Keratinocyte (primary cell): Measurements from ENCODE around the gene ACTG1. TPM values are rescaled to one million over a fixed set of nuclear protein-coding genes. Genes with fewer than 3 reads are reported as not detected.

Experiments used
- DNase-seq: peaks from one replicate; pipeline ENCODE4 v3.0.0-alpha.2; 2011; ENCODE audit warnings: low read depth, missing footprints, low spot score
- FAIRE-seq: peaks from 2 replicates; lab custom pipeline; 2011; peaks lifted over from hg19 to GRCh38; lab: Jason Lieb, UNC
- H2AFZ ChIP-seq: 2 replicates; pipeline ENCODE4 v1.6.0; 2012; ENCODE audit warnings: low read length, control low read depth, inconsistent platforms; ENCODE audit not compliant: control insufficient read depth
- H3K27ac ChIP-seq: 2 replicates; pipeline ENCODE4 v1.5.1; 2011; ENCODE audit warnings: low read length; ENCODE audit not compliant: control insufficient read depth, insufficient read depth
- H3K27me3 ChIP-seq: 3 replicates; pipeline ENCODE4 v1.6.0; 2011; ENCODE audit warnings: low read length; ENCODE audit not compliant: control insufficient read depth, insufficient read depth; ENCODE audit errors: extremely low read depth
- H3K36me3 ChIP-seq, 2 experiments: 2 replicates in 1 of 2; 3 replicates in 1 of 2; pipeline ENCODE4 v1.5.1; 2011; ENCODE audit warnings: low read length in 2 of 2, mild to moderate bottlenecking in 1 of 2; ENCODE audit not compliant: control insufficient read depth in 2 of 2, insufficient read depth in 2 of 2; ENCODE audit errors: extremely low read depth in 1 of 2
- H3K4me1 ChIP-seq: 3 replicates; pipeline ENCODE4 v1.5.1; 2011; ENCODE audit warnings: low read length; ENCODE audit not compliant: control insufficient read depth, insufficient read depth; ENCODE audit errors: extremely low read depth
- H3K4me2 ChIP-seq: 3 replicates; pipeline ENCODE4 v1.6.0; 2011; ENCODE audit warnings: low read depth, low read length; ENCODE audit not compliant: control insufficient read depth, insufficient read depth; ENCODE audit errors: extremely low read depth
- H3K4me3 ChIP-seq, 3 experiments: fragments of 200-600 bp in 1 of 3; sonication (generic) in 1 of 3; 2 replicates in 2 of 3; 3 replicates in 1 of 3; pipeline ENCODE4 v1.5.1; 2011 to 2016; ENCODE audit warnings: low read length in 3 of 3, mild to moderate bottlenecking in 3 of 3, control low read depth in 2 of 3, inconsistent platforms in 1 of 3, low read depth in 1 of 3, mixed read lengths in 1 of 3, mixed run types in 1 of 3, moderate library complexity in 1 of 3; ENCODE audit not compliant: control insufficient read depth in 2 of 3, insufficient read depth in 2 of 3; ENCODE audit errors: extremely low read depth in 1 of 3
- H3K79me2 ChIP-seq: 2 replicates; pipeline ENCODE4 v1.6.0; 2012; ENCODE audit warnings: low read length; ENCODE audit not compliant: control insufficient read depth, insufficient read depth
- H3K9ac ChIP-seq: 3 replicates; pipeline ENCODE4 v1.6.0; 2011; ENCODE audit warnings: low read length; ENCODE audit not compliant: control insufficient read depth, insufficient read depth; ENCODE audit errors: extremely low read depth
- H3K9me1 ChIP-seq: 3 replicates; pipeline ENCODE4 v1.6.0; 2011; ENCODE audit warnings: low read length; ENCODE audit not compliant: control insufficient read depth, insufficient read depth; ENCODE audit errors: extremely low read depth
- H3K9me3 ChIP-seq: 2 replicates; pipeline ENCODE4 v1.5.1; 2012; ENCODE audit warnings: low read depth, low read length; ENCODE audit not compliant: control insufficient read depth
- H4K20me1 ChIP-seq: 3 replicates; pipeline ENCODE4 v1.6.0; 2011; ENCODE audit warnings: low read length; ENCODE audit not compliant: control insufficient read depth, insufficient read depth; ENCODE audit errors: extremely low read depth
- CTCF ChIP-seq, 3 experiments: IDR thresholded peaks in 1 of 3; conservative IDR thresholded peaks in 1 of 3; optimal IDR thresholded peaks in 1 of 3; 2 replicates in 2 of 3; 3 replicates in 1 of 3; pipeline versions ENCODE3 to v1.5.1; 2011; ENCODE audit warnings: low read length in 3 of 3, mild to moderate bottlenecking in 3 of 3, moderate library complexity in 2 of 3, control low read depth in 1 of 3, inconsistent platforms in 1 of 3; ENCODE audit not compliant: insufficient read depth in 2 of 3; ENCODE audit errors: extremely low read depth in 1 of 3
- EZH2 ChIP-seq: IDR thresholded peaks from one replicate; pipeline ENCODE4 v1.6.1; 2012; ENCODE audit warnings: inconsistent platforms, mild to moderate bottlenecking, low read length, moderate library complexity
- dilution Hi-C: fragments of 300-500 bp; cut with MboI; formaldehyde crosslinking; loops from one replicate; pipeline ENCODE4 v1.7.0; 2020; ENCODE audit warnings: low sequenced_read_pairs; ENCODE audit not compliant: extremely low pct_ligation_motif_present
- polyA plus RNA-seq, 5 experiments: library from polyadenylated mRNA; depleted of rRNA in 3 of 5; stranded (reverse) in 3 of 5; stranded (forward) in 1 of 5; unstranded in 1 of 5; fragments of >200 nt; gene quantifications; 1 replicate in 1 of 5; 2 replicates in 3 of 5; 3 replicates in 1 of 5; pipeline versions ENCODE4 v1.2.1 to v1.2.3, GENCODE V29; 2011 to 2012; ENCODE audit warnings: missing spikeins in 2 of 5, low read depth in 1 of 5, low replicate concordance in 1 of 5

The ACTG1 gene
- polyA plus RNA-seq, 1 donor (not counting 4 experiments of a cell fraction or from before 2014, with no cell fraction given), result 1,867 TPM

GRCh38 chr17:81462506-81463125, 50.0 kb downstream of the ACTG1 start:
- H3K4me2 ChIP-seq, result no peak overlapping the region

GRCh38 chr17:81461607-81462500, 50.7 kb downstream of the ACTG1 start:
- Histone ChIP-seq H3K79me2 (no peaks in the 10 kb centered on the region), H3K4me1 (no peaks in the 10 kb centered on the region), H2AFZ (no peak overlapping the region), H3K9ac (no peak overlapping the region), H3K4me3 (no peak overlapping the region), H3K36me3 (no peaks in the 10 kb centered on the region), H3K4me2 (no peak overlapping the region), H3K9me3 (no peaks in the 10 kb centered on the region), H3K9me1 (no peaks in the 10 kb centered on the region), H4K20me1 (no peaks in the 10 kb centered on the region), H3K27me3 (no peaks in the 10 kb centered on the region), H3K27ac (no peak overlapping the region)
- no peak for FAIRE-seq
- dilution Hi-C loops, result no loop called here
- DNase-seq, result no peak
- TF ChIP-seq CTCF (optimal IDR thresholded peaks at IDR 0.05 in 1 of 3, IDR thresholded peaks at IDR 0.05 in 1 of 3, conservative IDR thresholded peaks at IDR 0.05 in 1 of 3; ENCODE audit: extremely low read depth in 1 of 3, insufficient read depth in 2 of 3, low read length in 3 of 3) (no peak), EZH2 (no peak)

More at GRCh38 chr17:81462506-81463125, 50.0 kb downstream of the ACTG1 start:
- no peaks in the 10 kb centered on the region for H3K79me2 ChIP-seq
- DNase-seq (no peak), FAIRE-seq (no peak)
- H3K9ac ChIP-seq, result no peak overlapping the region
- dilution Hi-C loops, result no loop called here
- H3K27me3 ChIP-seq, result no peaks in the 10 kb centered on the region
- H3K27ac ChIP-seq, result no peak overlapping the region
- H3K4me1 ChIP-seq, result no peaks in the 10 kb centered on the region
- H3K36me3 ChIP-seq, result no peaks in the 10 kb centered on the region
- no peak overlapping the region for H3K4me3 ChIP-seq
- H3K9me1 ChIP-seq, result no peaks in the 10 kb centered on the region
- H4K20me1 ChIP-seq, result no peaks in the 10 kb centered on the region
- TF ChIP-seq EZH2 (no peak), CTCF (optimal IDR thresholded peaks at IDR 0.05 in 1 of 3, IDR thresholded peaks at IDR 0.05 in 1 of 3, conservative IDR thresholded peaks at IDR 0.05 in 1 of 3; ENCODE audit: extremely low read depth in 1 of 3, insufficient read depth in 2 of 3, low read length in 3 of 3) (no peak)
- H3K9me3 ChIP-seq, result no peaks in the 10 kb centered on the region
- H2AFZ ChIP-seq, result no peak overlapping the region
